ENCODE data around the gene APC2. TPM values are rescaled to one million over a fixed set of nuclear protein-coding genes. Genes with fewer than 3 reads are reported as not detected.

APC2 gene
- total and polyA plus RNA-seq, 2 donors (not counting 1 experiment from before 2014, with no cell fraction given), result 0.12 to 0.16 TPM

GRCh38 chr19:1410136-1410786, 39.7 kb upstream of the APC2 start:
- CTCF ChIA-PET, result interaction anchor here (0.6 to 1.3 kb wide), 3 partner anchors 27 to 133 kb away, joined by 3 read pairs; no protein-coding TSS in a partner anchor
- ATAC-seq (ENCODE audit: low read depth) (no peak), DNase-seq (no peak)
- Histone ChIP-seq H3K9ac (ENCODE audit: low read length) (no peak overlapping the region), H3K9me3 (ENCODE audit: control extremely low read depth in 1 of 3, control insufficient read depth in 2 of 3, insufficient read depth in 1 of 3, low read length in 2 of 3) (no peaks in the 10 kb centered on the region), H3K36me3 (replicated peaks in 1 of 2; ENCODE audit: control extremely low read depth in 1 of 2, control insufficient read depth in 1 of 2, extremely low read depth in 1 of 2, insufficient read depth in 2 of 2, low read length in 1 of 2) (peaks cover 0 to 12% of the 10 kb centered on the region in 2 experiments), H3K4me3 (ENCODE audit: control extremely low read depth in 1 of 5, extremely low read depth in 1 of 5, insufficient read depth in 1 of 5, low read depth in 2 of 5, low read length in 4 of 5) (no peak overlapping the region), H3K4me2 (replicated peaks; ENCODE audit: low read depth, low read length, poor library complexity, severe bottlenecking) (peak overlapping the region; percentile 92), H4K20me1 (ENCODE audit: control insufficient read depth, insufficient read depth, low read length, poor library complexity, severe bottlenecking) (peaks cover 74% of the 10 kb centered on the region), H3K4me1 (ENCODE audit: control insufficient read depth in 2 of 2, insufficient read depth in 2 of 2, low read length in 2 of 2) (peaks cover 25 to 53% of the 10 kb centered on the region in 2 donors), H3K79me2 (ENCODE audit: control insufficient read depth, insufficient read depth, low read length) (peaks cover 75% of the 10 kb centered on the region), H3K27ac (ENCODE audit: low read length in 2 of 2) (peak overlapping the region in 1 of 2 donors; percentile 31), H2AFZ (ENCODE audit: insufficient read depth, low read depth, low read length, poor library complexity, severe bottlenecking) (no peak overlapping the region), H3K27me3 (replicated peaks in 1 of 4; ENCODE audit: control extremely low read depth in 1 of 4, control insufficient read depth in 3 of 4, insufficient read depth in 4 of 4, low read length in 3 of 4) (no peaks in the 10 kb centered on the region)
- POLR2A ChIA-PET, result no interaction called here
- H3K4me1 Mint-ChIP-seq, result peaks cover 53% of the 10 kb centered on the region
- no peaks in the 10 kb centered on the region for H3K27me3 Mint-ChIP-seq
- TF ChIP-seq EZH2 (IDR thresholded peaks at IDR 0.05; ENCODE audit: borderline replicate concordance, insufficient read depth, low read depth, low read length, poor library complexity, severe bottlenecking) (no peak), CTCF (IDR thresholded peaks at IDR 0.05) (no peak)
- intact Hi-C loops (cut with micrococcal nuclease), result no loop called here
- WGBS (ENCODE audit: insufficient coverage), result 87% methylated on average over 23 of the region's 23 CpGs
- peak overlapping the region; percentile 50 for H3K27ac Mint-ChIP-seq
- peak overlapping the region; percentile 92 for H3K4me3 Mint-ChIP-seq
- H3K9me3 Mint-ChIP-seq (ENCODE audit: insufficient read depth), result no peaks in the 10 kb centered on the region

GRCh38 chr19:1410789-1411188, 39.1 kb upstream of the APC2 start:
- Mint-ChIP-seq H3K4me3 (no peak overlapping the region), H3K4me1 (peaks cover 55% of the 10 kb centered on the region), H3K9me3 (ENCODE audit: insufficient read depth) (no peaks in the 10 kb centered on the region), H3K27me3 (no peaks in the 10 kb centered on the region), H3K27ac (peak overlapping the region; percentile 27)
- Histone ChIP-seq H2AFZ (ENCODE audit: insufficient read depth, low read depth, low read length, poor library complexity, severe bottlenecking) (no peak overlapping the region), H3K4me1 (ENCODE audit: control insufficient read depth in 2 of 2, insufficient read depth in 2 of 2, low read length in 2 of 2) (peaks cover 25 to 57% of the 10 kb centered on the region in 2 donors), H3K9me3 (ENCODE audit: control extremely low read depth in 1 of 3, control insufficient read depth in 2 of 3, insufficient read depth in 1 of 3, low read length in 2 of 3) (no peaks in the 10 kb centered on the region), H3K4me2 (replicated peaks; ENCODE audit: low read depth, low read length, poor library complexity, severe bottlenecking) (peak overlapping the region; percentile 92), H3K9ac (ENCODE audit: low read length) (no peak overlapping the region), H3K27ac (ENCODE audit: low read length in 2 of 2) (no peak overlapping the region), H3K4me3 (ENCODE audit: control extremely low read depth in 1 of 5, extremely low read depth in 1 of 5, insufficient read depth in 1 of 5, low read depth in 2 of 5, low read length in 4 of 5) (no peak overlapping the region), H3K36me3 (replicated peaks in 1 of 2; ENCODE audit: control extremely low read depth in 1 of 2, control insufficient read depth in 1 of 2, extremely low read depth in 1 of 2, insufficient read depth in 2 of 2, low read length in 1 of 2) (peaks cover 0 to 12% of the 10 kb centered on the region in 2 experiments), H3K27me3 (replicated peaks in 1 of 4; ENCODE audit: control extremely low read depth in 1 of 4, control insufficient read depth in 3 of 4, insufficient read depth in 4 of 4, low read length in 3 of 4) (no peaks in the 10 kb centered on the region), H3K79me2 (ENCODE audit: control insufficient read depth, insufficient read depth, low read length) (peaks cover 80% of the 10 kb centered on the region), H4K20me1 (ENCODE audit: control insufficient read depth, insufficient read depth, low read length, poor library complexity, severe bottlenecking) (peaks cover 79% of the 10 kb centered on the region)
- POLR2A ChIA-PET, result no interaction called here
- no peak for TF ChIP-seq EZH2 (IDR thresholded peaks at IDR 0.05; ENCODE audit: borderline replicate concordance, insufficient read depth, low read depth, low read length, poor library complexity, severe bottlenecking)
- TF ChIP-seq CTCF (IDR thresholded peaks at IDR 0.05), result no peak
- WGBS (ENCODE audit: insufficient coverage), result 90% methylated on average over 8 of the region's 9 CpGs
- intact Hi-C loops (cut with micrococcal nuclease), result no loop called here
- ATAC-seq (ENCODE audit: low read depth) (no peak), DNase-seq (no peak)
- CTCF ChIA-PET, result no interaction called here
